ENCODE measurements around the gene RNF182.

DNA sequence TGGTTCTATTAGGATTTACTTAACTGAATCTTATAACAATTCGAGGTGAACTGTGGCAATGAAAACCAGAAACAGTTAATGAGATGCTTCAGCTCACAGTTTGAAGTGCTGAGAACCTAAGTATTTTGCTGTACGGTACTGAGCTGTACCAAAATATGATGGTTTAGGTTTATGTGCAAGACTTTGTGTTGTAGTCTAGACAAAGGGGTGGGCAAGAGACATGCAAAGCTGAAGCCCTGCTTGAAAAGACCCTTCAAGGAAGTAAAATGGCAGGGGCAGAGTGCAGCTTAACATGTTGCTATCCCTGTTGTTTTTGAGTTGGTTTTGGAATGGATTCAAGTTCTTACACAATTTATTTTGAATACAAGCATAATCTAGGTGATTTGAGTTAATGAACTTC, 54.0 kb downstream of the RNF182 start:
- TF ChIP-seq, protein P1, sequence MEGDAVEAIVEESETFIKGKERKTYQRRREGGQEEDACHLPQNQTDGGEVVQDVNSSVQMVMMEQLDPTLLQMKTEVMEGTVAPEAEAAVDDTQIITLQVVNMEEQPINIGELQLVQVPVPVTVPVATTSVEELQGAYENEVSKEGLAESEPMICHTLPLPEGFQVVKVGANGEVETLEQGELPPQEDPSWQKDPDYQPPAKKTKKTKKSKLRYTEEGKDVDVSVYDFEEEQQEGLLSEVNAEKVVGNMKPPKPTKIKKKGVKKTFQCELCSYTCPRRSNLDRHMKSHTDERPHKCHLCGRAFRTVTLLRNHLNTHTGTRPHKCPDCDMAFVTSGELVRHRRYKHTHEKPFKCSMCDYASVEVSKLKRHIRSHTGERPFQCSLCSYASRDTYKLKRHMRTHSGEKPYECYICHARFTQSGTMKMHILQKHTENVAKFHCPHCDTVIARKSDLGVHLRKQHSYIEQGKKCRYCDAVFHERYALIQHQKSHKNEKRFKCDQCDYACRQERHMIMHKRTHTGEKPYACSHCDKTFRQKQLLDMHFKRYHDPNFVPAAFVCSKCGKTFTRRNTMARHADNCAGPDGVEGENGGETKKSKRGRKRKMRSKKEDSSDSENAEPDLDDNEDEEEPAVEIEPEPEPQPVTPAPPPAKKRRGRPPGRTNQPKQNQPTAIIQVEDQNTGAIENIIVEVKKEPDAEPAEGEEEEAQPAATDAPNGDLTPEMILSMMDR (IDR thresholded peaks at IDR 0.05): no peak
- no peak for TF ChIP-seq POLR2A (IDR thresholded peaks at IDR 0.05)
- TF ChIP-seq POLR2AphosphoS5 (IDR thresholded peaks at IDR 0.05): no peak
